ENCODE data around the gene SP9.
"Not testable (repeated sequence)": the region's sequence is repeated elsewhere in the genome, so short reads cannot be mapped to it uniquely, and the experiment has no call there.

Gene SP9

GRCh38 chr2:174344716-174345461 lies 10.1 kb downstream of the SP9 start:
- DNase-seq = peak; percentile 57

- DNase-seq = no peak
Observed at GRCh38 chr2:174350018-174350417, 15.3 kb downstream of the SP9 start.

- DNase-seq = no peak
Observed at GRCh38 chr2:174350593-174351181, 15.9 kb downstream of the SP9 start.

- DNase-seq = no peak
Observed at GRCh38 chr2:174353004-174353403, 18.2 kb downstream of the SP9 start.

GRCh38 chr2:174356347-174356746 lies 21.6 kb downstream of the SP9 start:
- no peak for DNase-seq

- not testable (repeated sequence) for DNase-seq
Observed at GRCh38 chr2:174359663-174360062, 24.9 kb downstream of the SP9 start.

GRCh38 chr2:174362949-174363348 lies 28.2 kb downstream of the SP9 start:
- no peak for DNase-seq

- DNase-seq = not testable (repeated sequence)
Observed at GRCh38 chr2:174363492-174364225, 28.9 kb downstream of the SP9 start.

- no peak for DNase-seq
Observed at GRCh38 chr2:174364628-174365027, 29.9 kb downstream of the SP9 start.

GRCh38 chr2:174365571-174365970 lies 30.8 kb downstream of the SP9 start:
- no peak for DNase-seq

- DNase-seq = no peak
Observed at GRCh38 chr2:174368691-174369090, 33.9 kb downstream of the SP9 start.

GRCh38 chr2:174376967-174377366 lies 42.2 kb downstream of the SP9 start:
- DNase-seq = no peak

- DNase-seq = no peak
Observed at GRCh38 chr2:174383796-174384195, 49.0 kb downstream of the SP9 start.

GRCh38 chr2:174385201-174385600 lies 50.4 kb downstream of the SP9 start:
- DNase-seq = no peak

Measured in DMS153 (cell line).